ENCODE results near the gene PPP2R3A. TPM values are rescaled to one million over a fixed set of nuclear protein-coding genes. Genes with fewer than 3 reads are reported as not detected.
"Not testable (repeated sequence)": the region's sequence is repeated elsewhere in the genome, so short reads cannot be mapped to it uniquely, and the experiment has no call there.

Gene PPP2R3A
- total and polyA plus RNA-seq, 7 donors, result 4.0 to 49.0 (median 32.9) TPM

DNA sequence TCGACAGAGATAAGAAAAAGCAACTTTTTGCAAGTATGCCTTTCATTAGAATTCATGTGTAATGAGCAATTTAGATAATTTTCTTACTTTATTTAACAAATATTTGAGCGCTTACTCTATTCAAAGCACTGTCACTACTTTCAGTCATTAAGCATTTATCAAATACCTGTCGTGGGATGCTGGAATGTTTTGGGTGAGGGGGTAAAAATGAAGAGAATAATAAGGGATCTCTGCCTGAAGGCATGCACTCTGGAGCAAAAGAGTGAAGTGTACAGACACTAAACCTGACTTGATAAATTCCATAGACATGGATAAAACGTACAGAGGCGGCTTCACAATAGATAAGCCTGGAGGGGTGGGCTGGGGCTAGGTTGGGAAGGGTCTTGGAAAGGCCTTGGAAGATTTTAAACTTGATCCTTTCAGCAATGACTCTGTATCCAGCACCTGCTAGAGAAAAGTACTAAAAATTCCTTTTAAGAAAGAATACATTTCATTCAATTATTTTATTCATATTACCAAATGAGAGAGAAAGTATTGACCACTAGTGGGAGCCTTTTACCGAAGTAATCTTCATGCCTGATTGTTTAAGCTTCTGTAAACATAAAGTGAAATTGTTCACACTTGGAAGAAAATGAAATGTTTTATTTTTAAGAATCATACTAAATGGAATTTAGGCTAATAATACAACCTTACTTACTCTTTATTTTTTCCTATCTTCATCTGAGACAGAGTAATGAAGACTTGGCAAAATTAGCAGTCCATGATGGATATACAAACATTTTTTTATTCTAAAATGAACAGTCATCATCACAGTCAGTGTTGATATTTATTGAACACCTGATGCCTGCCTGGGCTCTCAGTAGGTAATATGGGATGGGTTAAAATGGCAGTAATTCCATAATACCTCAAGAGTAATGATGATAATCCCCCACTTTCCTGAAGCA lies 113.2 kb downstream of the PPP2R3A start:
- TF ChIP-seq POLR2AphosphoS5 (IDR thresholded peaks at IDR 0.05), result no peak
- no peak for TF ChIP-seq EP300 (IDR thresholded peaks at IDR 0.05)
- TF ChIP-seq CTCF (IDR thresholded peaks at IDR 0.05), result peak in 2 of 4 experiments; percentile 31 to 53
- TF ChIP-seq POLR2A (IDR thresholded peaks at IDR 0.05), result no peak
- H3K36me3 ChIP-seq, result peaks cover 0 to 45% (median 8%) of the 10 kb centered on the region in 4 donors
- peak overlapping the region in 1 of 4 donors; percentile 18 for H3K27ac ChIP-seq
- intact Hi-C loops (cut with DNase I), result loop anchor here (2.0 to 10.0 kb wide), 3 partner anchors 114 to 266 kb away; partner anchors contain the start of gene PCCB
- DNase-seq, result no peak
- H3K9me3 ChIP-seq, result no peaks in the 10 kb centered on the region
- no peaks in the 10 kb centered on the region for H3K27me3 ChIP-seq
- 77 to 80% methylated on average over 6 of the region's 6 CpGs for WGBS, 2 donors
- H3K4me1 ChIP-seq, result peaks cover 0 to 8% (median 0%) of the 10 kb centered on the region in 4 donors
- H3K4me3 ChIP-seq, result no peak overlapping the region

- H3K36me3 ChIP-seq, result peaks cover 7 to 89% (median 13%) of the 10 kb centered on the region in 4 donors
- H3K9me3 ChIP-seq; H3K27ac ChIP-seq; intact Hi-C loops (cut with DNase I); H3K4me1 ChIP-seq; DNase-seq; H3K4me3 ChIP-seq; H3K27me3 ChIP-seq: not testable (repeated sequence)
- 94 to 95% methylated on average over 4 of the region's 4 CpGs for WGBS, 2 donors
Observed at GRCh38 chr3:136083641-136084382, 118.3 kb downstream of the PPP2R3A start.

DNA sequence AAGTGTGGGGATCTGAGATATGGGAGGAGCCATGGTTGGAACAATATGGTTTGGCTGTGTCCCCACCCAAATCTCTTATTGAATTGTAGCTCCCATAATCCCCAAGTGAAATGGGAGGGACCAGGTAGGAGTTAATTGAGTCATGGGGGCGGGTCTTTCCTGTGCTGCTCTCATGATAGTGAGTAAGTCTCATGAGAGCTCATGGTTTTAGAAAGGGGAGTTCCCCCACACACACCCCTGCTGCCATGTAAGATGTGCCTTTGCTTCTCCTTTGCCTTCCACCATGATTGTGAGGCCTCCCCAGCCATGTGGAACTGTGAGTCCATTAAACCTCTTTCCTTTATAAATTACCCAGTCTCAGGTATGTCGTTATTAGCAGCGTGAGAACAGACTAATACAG lies 119.5 kb downstream of the PPP2R3A start:
- H3K4me1 ChIP-seq; H3K27ac ChIP-seq; intact Hi-C loops (cut with DNase I); H3K27me3 ChIP-seq; H3K9me3 ChIP-seq; DNase-seq; H3K4me3 ChIP-seq: not testable (repeated sequence)
- peaks cover 7 to 86% (median 17%) of the 10 kb centered on the region in 4 donors for H3K36me3 ChIP-seq
- 96 to 97% methylated on average over 3 of the region's 3 CpGs for WGBS, 2 donors

DNA sequence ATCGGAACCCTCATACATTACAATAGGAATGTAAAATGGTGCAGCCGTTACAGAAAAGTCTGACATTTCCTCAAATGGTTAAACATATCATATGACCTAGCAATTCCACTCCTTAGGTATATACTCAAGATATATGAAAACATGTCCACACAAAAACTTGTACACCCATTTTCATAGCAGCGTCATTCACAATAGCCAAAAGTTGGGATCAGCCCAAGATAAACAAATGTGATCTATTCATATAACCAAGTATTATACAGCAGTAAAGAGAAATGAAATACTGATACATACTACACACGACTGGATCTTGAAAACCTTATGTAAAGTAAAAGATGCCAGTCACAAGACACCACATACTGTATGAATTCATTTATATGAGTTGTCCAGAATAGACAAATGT lies 128.2 kb downstream of the PPP2R3A start:
- no peak for DNase-seq
- H3K4me3 ChIP-seq, result no peak overlapping the region
- 75 to 85% methylated on average over 4 of the region's 4 CpGs for WGBS, 2 donors
- H3K4me1 ChIP-seq, result no peaks in the 10 kb centered on the region
- H3K27ac ChIP-seq, result no peak overlapping the region
- no peak for TF ChIP-seq POLR2A (IDR thresholded peaks at IDR 0.05)
- TF ChIP-seq EP300 (IDR thresholded peaks at IDR 0.05), result no peak
- no peak for TF ChIP-seq POLR2AphosphoS5 (IDR thresholded peaks at IDR 0.05)
- no peak for TF ChIP-seq CTCF (IDR thresholded peaks at IDR 0.05)
- H3K27me3 ChIP-seq, result no peaks in the 10 kb centered on the region
- H3K9me3 ChIP-seq, result no peaks in the 10 kb centered on the region
- intact Hi-C loops (cut with DNase I), result no loop called here
- peaks cover 13 to 69% (median 19%) of the 10 kb centered on the region in 4 donors for H3K36me3 ChIP-seq

DNA sequence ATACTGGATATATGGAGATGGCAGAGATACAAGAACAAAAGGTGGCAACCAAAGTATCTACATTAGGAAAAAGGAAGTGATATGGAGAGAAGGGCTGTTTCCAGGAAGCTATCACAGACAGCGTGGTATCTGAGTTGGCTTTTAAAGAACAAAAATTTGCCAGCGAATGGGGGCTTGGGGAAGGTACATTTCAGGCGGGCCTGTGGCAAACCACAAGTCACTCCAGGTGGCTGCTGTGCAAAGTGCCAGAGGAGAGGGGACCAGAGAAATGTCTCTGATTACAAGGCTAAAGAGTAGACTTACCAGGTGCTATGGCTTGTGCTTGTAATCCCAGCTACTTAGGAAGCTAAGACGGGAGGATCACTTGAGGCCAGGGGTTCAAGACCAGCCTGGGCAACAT lies 139.5 kb downstream of the PPP2R3A start:
- H3K36me3 ChIP-seq, result peaks cover 0 to 56% (median 11%) of the 10 kb centered on the region in 4 donors
- no peaks in the 10 kb centered on the region for H3K4me1 ChIP-seq
- intact Hi-C loops (cut with DNase I), result no loop called here
- no peak for DNase-seq
- WGBS, 2 donors, result 64 to 92% methylated on average over 4 of the region's 4 CpGs
- no peak overlapping the region for H3K4me3 ChIP-seq
- no peaks in the 10 kb centered on the region for H3K9me3 ChIP-seq
- H3K27ac ChIP-seq, result no peak overlapping the region
- H3K27me3 ChIP-seq, result no peaks in the 10 kb centered on the region
- TF ChIP-seq CTCF (IDR thresholded peaks at IDR 0.05), result no peak
- no peak for TF ChIP-seq POLR2AphosphoS5 (IDR thresholded peaks at IDR 0.05)
- no peak for TF ChIP-seq EP300 (IDR thresholded peaks at IDR 0.05)
- no peak for TF ChIP-seq POLR2A (IDR thresholded peaks at IDR 0.05)
